ENCODE data around the gene CCR8. TPM values are rescaled to one million over a fixed set of nuclear protein-coding genes. Genes with fewer than 3 reads are reported as not detected.

Gene CCR8, protein sequence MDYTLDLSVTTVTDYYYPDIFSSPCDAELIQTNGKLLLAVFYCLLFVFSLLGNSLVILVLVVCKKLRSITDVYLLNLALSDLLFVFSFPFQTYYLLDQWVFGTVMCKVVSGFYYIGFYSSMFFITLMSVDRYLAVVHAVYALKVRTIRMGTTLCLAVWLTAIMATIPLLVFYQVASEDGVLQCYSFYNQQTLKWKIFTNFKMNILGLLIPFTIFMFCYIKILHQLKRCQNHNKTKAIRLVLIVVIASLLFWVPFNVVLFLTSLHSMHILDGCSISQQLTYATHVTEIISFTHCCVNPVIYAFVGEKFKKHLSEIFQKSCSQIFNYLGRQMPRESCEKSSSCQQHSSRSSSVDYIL
- total RNA-seq (2022; extraction: Qiagen RNA extraction) = not detected in 5 replicates

DNA sequence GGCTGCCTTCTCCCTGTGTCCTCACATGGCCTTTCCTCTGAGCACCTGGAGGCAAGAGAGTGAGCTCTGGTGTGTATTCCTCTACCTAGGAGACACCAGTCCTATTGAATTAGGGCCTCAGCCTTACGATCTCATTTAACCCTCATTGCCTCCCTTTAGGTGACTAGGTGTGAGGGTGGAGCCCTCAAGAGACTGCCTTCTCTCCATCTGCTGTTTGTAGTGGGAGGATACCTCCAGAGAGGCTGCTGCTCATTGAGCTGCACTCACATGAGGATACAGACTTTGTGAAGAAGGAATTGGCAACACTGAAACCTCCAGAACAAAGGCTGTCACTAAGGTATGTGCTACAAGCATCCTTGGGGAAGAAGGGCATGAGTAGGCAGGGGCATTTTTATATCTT, at the start of gene CCR8:
TSS of gene CCR8 (plus strand) at position 217 of the 400 bp plus-strand sequence. CDS start 2,623 bp downstream, outside the sequence.

DNA sequence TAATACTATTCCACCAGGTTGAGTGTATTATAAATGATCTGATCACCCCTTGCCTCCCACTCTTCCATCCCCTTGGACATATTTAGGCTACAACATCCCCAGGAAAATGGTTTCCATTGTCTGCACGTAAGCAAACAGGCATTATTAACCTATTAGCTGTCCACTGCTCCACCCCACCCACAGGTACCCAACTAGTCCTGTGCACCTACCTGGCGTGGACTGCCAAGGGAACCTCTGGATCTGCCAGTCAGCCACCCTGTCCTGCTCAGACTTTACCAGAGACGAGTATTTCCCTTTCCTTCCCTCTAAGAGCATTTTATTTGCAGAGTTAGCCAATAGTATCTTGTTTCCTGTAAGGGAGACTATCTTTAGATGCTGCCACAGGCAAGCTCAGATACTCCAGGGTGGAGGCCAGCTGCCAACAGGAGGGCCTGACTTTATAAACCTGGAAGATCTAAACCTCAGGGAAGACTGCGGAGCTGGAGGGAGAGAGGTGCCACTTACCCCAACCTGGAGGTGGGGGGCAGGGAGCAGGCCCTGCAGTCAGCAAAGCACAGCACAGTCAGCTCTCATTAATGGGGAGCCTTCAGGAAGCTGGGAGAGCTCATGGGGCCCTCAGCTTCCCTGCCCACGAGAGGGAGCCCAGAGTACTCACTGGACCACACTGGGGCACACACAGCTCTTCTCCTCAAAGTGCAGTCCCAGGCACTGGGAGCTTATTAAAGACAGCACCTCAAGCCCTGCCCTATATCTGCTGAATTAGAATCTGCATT, 49.6 kb upstream of the CCR8 start, which contains the start of gene CX3CR1:
TSS of gene CX3CR1 (minus strand) at position 292 of the 773 bp plus-strand sequence. CDS start 13,527 bp downstream, outside the sequence.

Other genes starting within 250 kb of the CCR8 start
- 28.5 to 37.9 TPM (median 32.6 TPM) in 5 replicates for gene GORASP1, start 222.1 kb upstream of the CCR8 start, total RNA-seq (2022; extraction: Qiagen RNA extraction)
- 1.5 to 2.7 TPM (median 2.2 TPM) in 5 replicates for gene TTC21A, start 222.0 kb upstream of the CCR8 start, total RNA-seq (2022; extraction: Qiagen RNA extraction)
- 16.3 to 21.2 TPM (median 18.7 TPM) in 5 replicates for gene CSRNP1, start 176.1 kb upstream of the CCR8 start, total RNA-seq (2022; extraction: Qiagen RNA extraction)
- 0.12 to 0.23 TPM (median 0.17 TPM) in 5 replicates for gene XIRP1, start 137.1 kb upstream of the CCR8 start, total RNA-seq (2022; extraction: Qiagen RNA extraction)
- gene CX3CR1, start 49.7 kb upstream of the CCR8 start, total RNA-seq (2022; extraction: Qiagen RNA extraction) = 0.04 TPM in 1 of 5 replicates, not detected in the others
- gene SLC25A38, start 53.7 kb downstream of the CCR8 start, total RNA-seq (2022; extraction: Qiagen RNA extraction) = 36.1 to 47.2 TPM (median 39.2 TPM) in 5 replicates
- gene RPSA, start 77.0 kb downstream of the CCR8 start, total RNA-seq (2022; extraction: Qiagen RNA extraction) = 2,637 to 2,714 TPM (median 2,658 TPM) in 5 replicates
- 0.04 to 0.16 TPM (median 0.07 TPM) in 5 replicates for gene MOBP, start 138.0 kb downstream of the CCR8 start, total RNA-seq (2022; extraction: Qiagen RNA extraction)